Placental pericyte (primary cell): ENCODE data around the gene DGUOK. TPM values are rescaled to one million over a fixed set of nuclear protein-coding genes. Genes with fewer than 3 reads are reported as not detected.

Experiments
- small RNA-seq: library from RNA; depleted of rRNA; stranded (forward); fragments of <200 nt; gene quantifications from one replicate; pipeline ENCODE3, GENCODE V24; 2012; ENCODE audit warnings: low replicate concordance
- total RNA-seq: library from RNA; depleted of rRNA; stranded (reverse); fragments of >200 nt; gene quantifications from 2 replicates; pipeline ENCODE4 v1.2.3, GENCODE V29; 2012

Gene DGUOK
- total RNA-seq = 44.0 and 58.0 TPM in 2 replicates

DNA sequence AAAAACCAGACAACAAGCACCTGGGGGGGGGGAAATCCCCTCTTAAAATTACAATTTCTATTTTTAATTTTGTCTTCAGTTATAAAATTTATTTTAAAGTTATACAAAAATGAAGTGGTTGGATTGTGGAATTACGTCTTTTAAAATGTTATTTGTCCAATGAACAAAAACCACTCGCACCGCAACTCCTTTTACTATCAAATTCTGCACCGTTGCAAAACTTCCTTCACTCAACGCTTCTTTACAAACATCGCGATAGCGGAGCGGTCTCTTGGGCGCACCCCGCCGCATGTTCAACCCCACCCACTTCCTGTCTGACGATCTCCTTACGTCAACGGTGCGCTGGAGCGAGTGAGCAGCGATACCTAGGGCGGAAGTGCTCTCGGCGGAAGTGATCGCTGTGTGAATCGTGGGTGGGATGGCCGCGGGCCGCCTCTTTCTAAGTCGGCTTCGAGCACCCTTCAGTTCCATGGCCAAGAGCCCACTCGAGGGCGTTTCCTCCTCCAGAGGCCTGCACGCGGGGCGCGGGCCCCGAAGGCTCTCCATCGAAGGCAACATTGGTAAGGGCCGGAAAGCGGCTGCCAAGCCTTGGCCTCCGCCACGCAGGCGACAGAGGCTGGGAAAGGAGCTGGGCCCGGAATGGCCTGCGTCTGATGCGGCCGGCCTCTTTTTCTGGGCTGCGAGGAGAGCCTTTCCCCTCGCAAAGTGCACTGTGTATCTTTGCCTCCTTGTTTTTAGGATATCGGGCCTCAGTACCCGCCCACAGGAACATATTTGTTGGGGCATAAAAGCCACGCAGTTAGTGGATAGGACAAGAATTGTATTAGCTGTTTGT is at the start of gene DGUOK:
Gene DGUOK (plus strand): TSS at position 388 of the 835 bp plus-strand sequence. CDS start 31 bp downstream, at position 419.

GRCh38 chr2:73892631-73893329 is 33.9 kb upstream of the DGUOK start, which contains the start of gene ACTG2:
Gene ACTG2, plus strand, starts transcription at chr2:73893008. Its CDS starts 8,304 bp downstream, at chr2:73901312.

DNA sequence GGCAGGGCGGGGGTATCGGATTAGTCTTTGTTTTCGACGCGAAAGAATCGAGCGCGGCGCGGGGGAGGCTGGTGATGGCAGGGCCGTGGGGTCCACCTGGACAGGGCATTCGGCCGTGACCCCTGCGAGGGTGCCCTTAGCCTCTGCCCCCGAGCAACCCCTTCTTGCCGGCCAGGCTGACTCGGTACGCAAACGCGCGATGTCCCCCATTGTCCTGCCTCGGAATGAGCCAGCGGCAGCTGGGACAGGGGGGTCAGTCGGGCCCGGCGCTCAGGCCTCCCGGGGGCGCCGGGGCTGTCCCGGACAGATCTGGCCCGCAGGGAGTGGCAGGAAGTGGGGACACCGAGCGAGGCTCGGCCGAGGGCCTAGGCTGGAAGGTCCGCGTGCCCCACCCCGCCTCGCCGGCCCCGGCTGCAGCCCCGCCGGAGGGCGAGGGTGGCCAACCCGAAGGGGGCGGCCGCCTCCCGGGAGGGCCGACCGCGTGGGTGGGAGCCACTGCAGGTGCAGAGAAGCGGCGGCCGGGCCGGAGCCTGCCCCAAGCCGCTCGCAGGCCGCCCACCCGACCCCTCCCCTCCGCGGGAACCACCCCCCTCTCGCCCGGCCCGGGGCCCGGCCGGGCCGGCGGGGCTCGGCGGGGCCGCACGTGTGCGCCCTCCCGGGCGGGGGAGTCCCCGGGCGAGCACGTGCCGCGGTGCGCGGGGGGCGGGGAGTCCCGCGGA is 57.7 kb downstream of the DGUOK start, which contains the start of gene TET3:
Gene TET3 (plus strand): TSS at position 708 of the 719 bp plus-strand sequence. CDS start 1,494 bp downstream, outside the sequence.

Small RNA genes lying within 50 kb of the gene (small RNA-seq; reads per million reads assigned to genes)
- not detected for gene AC110801.1
- 0.10 reads per million for gene RNA5SP97

Other genes with a start within 250 kb of the DGUOK start
- 13.1 and 33.2 TPM in 2 replicates for gene TPRKB, start 189.5 kb upstream of the DGUOK start, total RNA-seq
- gene DUSP11, start 146.8 kb upstream of the DGUOK start, total RNA-seq = 24.9 and 33.5 TPM in 2 replicates
- not detected in 2 replicates for gene C2orf78, start 142.7 kb upstream of the DGUOK start, total RNA-seq
- gene STAMBP, start 97.9 kb upstream of the DGUOK start, total RNA-seq = 24.3 and 26.8 TPM in 2 replicates
- gene ACTG2, start 33.9 kb upstream of the DGUOK start, total RNA-seq = 61.7 and 148 TPM in 2 replicates
- 10.7 and 11.0 TPM in 2 replicates for gene TET3, start 58.0 kb downstream of the DGUOK start, total RNA-seq
- gene BOLA3, start 221.0 kb downstream of the DGUOK start, total RNA-seq = 12.3 and 29.6 TPM in 2 replicates